Endodermal cell (in vitro differentiated cells): ENCODE measurements around the gene RALGAPA1. TPM values are rescaled to one million over a fixed set of nuclear protein-coding genes. Genes with fewer than 3 reads are reported as not detected.

ENCODE experiments used
- DNase-seq: peaks from one replicate; pipeline ENCODE4 v3.0.0-alpha.2; 2017
- H3K27ac ChIP-seq: 2 replicates; pipeline ENCODE4 v1.5.1; 2013; ENCODE audit warnings: mild to moderate bottlenecking, low read depth, low read length, moderate library complexity
- H3K27me3 ChIP-seq: 2 replicates; pipeline ENCODE4 v1.6.1; 2013; ENCODE audit warnings: mild to moderate bottlenecking, low read length, moderate library complexity; ENCODE audit not compliant: insufficient read depth, control insufficient read depth, poor library complexity, severe bottlenecking
- H3K36me3 ChIP-seq: 2 replicates; pipeline ENCODE4 v1.7.0; 2013; ENCODE audit warnings: mild to moderate bottlenecking, low read length, moderate library complexity; ENCODE audit not compliant: control insufficient read depth, insufficient read depth
- H3K4me1 ChIP-seq: one replicate; pipeline ENCODE4 v1.7.0; 2013; ENCODE audit warnings: low read length; ENCODE audit not compliant: control insufficient read depth, insufficient read depth
- H3K4me3 ChIP-seq: 2 replicates; pipeline ENCODE4 v1.5.1; 2013; ENCODE audit warnings: mild to moderate bottlenecking, low read length, moderate library complexity
- H3K9ac ChIP-seq: 2 replicates; pipeline ENCODE4 v1.6.1; 2013; ENCODE audit warnings: mild to moderate bottlenecking, low read length, moderate library complexity; ENCODE audit not compliant: poor library complexity, severe bottlenecking; ENCODE audit errors: extremely low read depth
- H3K9me3 ChIP-seq: 2 replicates; pipeline ENCODE4 v1.6.1; 2013; ENCODE audit warnings: mild to moderate bottlenecking, low read length, moderate library complexity; ENCODE audit not compliant: control insufficient read depth
- H3K27ac Mint-ChIP-seq: 2 replicates; pipeline ENCODE4 v1.8.0; 2020; ENCODE audit warnings: mixed read lengths
- H3K27me3 Mint-ChIP-seq: 2 replicates; pipeline ENCODE4 v1.8.0; 2021; ENCODE audit warnings: mild to moderate bottlenecking, mixed read lengths; ENCODE audit not compliant: insufficient read depth
- H3K36me3 Mint-ChIP-seq: 2 replicates; pipeline ENCODE4 v1.8.0; 2020; ENCODE audit warnings: low read depth, mixed read lengths
- H3K4me1 Mint-ChIP-seq: 2 replicates; pipeline ENCODE4 v1.8.0; 2020; ENCODE audit warnings: mixed read lengths
- H3K4me3 Mint-ChIP-seq: 2 replicates; pipeline ENCODE4 v1.8.0; 2020; ENCODE audit warnings: mild to moderate bottlenecking, moderate library complexity, mixed read lengths
- H3K9me3 Mint-ChIP-seq: 2 replicates; pipeline ENCODE4 v1.8.0; 2020; ENCODE audit warnings: mild to moderate bottlenecking, mixed read lengths
- WGBS, 2 experiments: methylation state at CpG; one replicate each; pipeline versions ENCODE4 v1.1.5 to v1.1.7; 2013; ENCODE audit warnings: missing lambda C conversion rate in 2 of 2, mixed read lengths in 1 of 2; ENCODE audit not compliant: insufficient coverage in 1 of 2, insufficient read length in 1 of 2; 5-methylcytosine and 5-hydroxymethylcytosine counted together
- total RNA-seq, 2 donors: library from RNA; stranded (reverse); fragmentation: NEBNext Ultra II Directional in 1 of 2; extraction: Animal tissue kit (Norgen Biotek cat#: 25700) in 1 of 2; gene quantifications; 2 replicates in 1 of 2; 3 replicates in 1 of 2; pipeline ENCODE4 v1.2.1, GENCODE V29; 2021
- TF ChIP-seq, protein P1 (sequence below): fragments of 200-600 bp; sonication (generic); conservative IDR thresholded peaks from 2 replicates; pipeline ENCODE4 v1.5.0; 2021; ENCODE audit warnings: antibody characterized with exemption, mild to moderate bottlenecking

Gene RALGAPA1
- total RNA-seq, 2 donors from 2014 or later = 31.2 to 36.3 TPM

DNA sequence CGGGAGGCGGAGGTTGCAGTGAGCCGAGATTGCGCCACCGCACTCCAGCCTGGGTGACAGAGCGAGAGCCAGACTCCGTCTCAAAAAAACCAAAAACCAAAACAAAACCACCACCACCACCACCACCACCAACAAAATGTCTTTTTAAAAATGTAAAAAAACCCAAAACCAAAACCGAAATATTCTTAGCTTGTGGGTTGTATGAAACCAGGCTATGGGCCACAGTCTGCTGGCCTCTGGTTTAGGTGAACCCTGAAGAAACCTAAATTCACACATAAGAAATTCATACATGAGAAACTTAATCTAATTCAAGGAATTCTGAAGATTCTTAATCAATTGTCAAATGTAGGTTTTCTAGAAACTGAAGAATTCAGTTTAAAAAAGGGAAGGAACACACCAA, 237.5 kb downstream of the RALGAPA1 start:
- 83 to 94% methylated on average over 2 to 8 of the region's 8 CpGs for WGBS, 2 experiments
- no peak overlapping the region for H3K27ac ChIP-seq
- no peak overlapping the region for H3K27ac Mint-ChIP-seq
- no peaks in the 10 kb centered on the region for H3K9me3 Mint-ChIP-seq
- H3K4me3 ChIP-seq = no peak overlapping the region
- no peak overlapping the region for H3K4me3 Mint-ChIP-seq
- no peaks in the 10 kb centered on the region for H3K27me3 ChIP-seq
- no peaks in the 10 kb centered on the region for H3K4me1 ChIP-seq
- no peaks in the 10 kb centered on the region for H3K36me3 Mint-ChIP-seq
- DNase-seq = no peak
- TF ChIP-seq, protein P1, sequence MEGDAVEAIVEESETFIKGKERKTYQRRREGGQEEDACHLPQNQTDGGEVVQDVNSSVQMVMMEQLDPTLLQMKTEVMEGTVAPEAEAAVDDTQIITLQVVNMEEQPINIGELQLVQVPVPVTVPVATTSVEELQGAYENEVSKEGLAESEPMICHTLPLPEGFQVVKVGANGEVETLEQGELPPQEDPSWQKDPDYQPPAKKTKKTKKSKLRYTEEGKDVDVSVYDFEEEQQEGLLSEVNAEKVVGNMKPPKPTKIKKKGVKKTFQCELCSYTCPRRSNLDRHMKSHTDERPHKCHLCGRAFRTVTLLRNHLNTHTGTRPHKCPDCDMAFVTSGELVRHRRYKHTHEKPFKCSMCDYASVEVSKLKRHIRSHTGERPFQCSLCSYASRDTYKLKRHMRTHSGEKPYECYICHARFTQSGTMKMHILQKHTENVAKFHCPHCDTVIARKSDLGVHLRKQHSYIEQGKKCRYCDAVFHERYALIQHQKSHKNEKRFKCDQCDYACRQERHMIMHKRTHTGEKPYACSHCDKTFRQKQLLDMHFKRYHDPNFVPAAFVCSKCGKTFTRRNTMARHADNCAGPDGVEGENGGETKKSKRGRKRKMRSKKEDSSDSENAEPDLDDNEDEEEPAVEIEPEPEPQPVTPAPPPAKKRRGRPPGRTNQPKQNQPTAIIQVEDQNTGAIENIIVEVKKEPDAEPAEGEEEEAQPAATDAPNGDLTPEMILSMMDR = no peak
- no peaks in the 10 kb centered on the region for H3K4me1 Mint-ChIP-seq
- H3K27me3 Mint-ChIP-seq = no peaks in the 10 kb centered on the region
- H3K9me3 ChIP-seq = no peaks in the 10 kb centered on the region
- no peaks in the 10 kb centered on the region for H3K36me3 ChIP-seq
- no peak overlapping the region for H3K9ac ChIP-seq

DNA sequence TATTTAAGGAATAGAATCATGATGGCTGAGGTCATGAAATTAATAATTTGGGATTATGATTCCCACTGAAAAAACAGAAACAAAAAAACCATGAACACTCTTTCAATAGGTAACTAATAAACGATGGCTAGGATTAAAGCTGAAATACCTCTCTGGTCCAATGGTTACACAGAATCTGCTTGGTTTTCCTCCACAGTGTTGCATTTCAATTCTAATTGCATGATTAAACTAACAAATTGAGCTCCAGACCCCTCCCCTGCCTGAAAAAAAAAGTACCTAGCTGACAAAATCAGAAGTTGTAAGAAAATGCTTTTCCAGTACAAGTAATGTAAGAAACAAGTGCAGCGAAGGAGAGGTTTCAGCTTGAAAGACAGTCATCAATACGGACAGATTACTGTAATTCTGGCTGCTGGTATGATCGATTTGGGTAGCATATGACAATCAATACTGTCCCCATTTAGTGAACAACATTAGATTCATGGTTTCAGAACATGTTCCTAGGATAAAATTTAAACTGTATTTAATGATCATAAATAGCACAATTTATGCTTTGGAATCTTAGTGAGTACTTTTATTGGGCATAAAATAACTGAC, 243.1 kb downstream of the RALGAPA1 start:
- Histone ChIP-seq H3K4me1 (no peaks in the 10 kb centered on the region), H3K9me3 (no peaks in the 10 kb centered on the region), H3K36me3 (no peaks in the 10 kb centered on the region), H3K9ac (no peak overlapping the region), H3K27me3 (no peaks in the 10 kb centered on the region), H3K27ac (no peak overlapping the region), H3K4me3 (no peak overlapping the region)
- no peaks in the 10 kb centered on the region for H3K27me3 Mint-ChIP-seq
- no peak overlapping the region for H3K4me3 Mint-ChIP-seq
- TF ChIP-seq, protein P1 = no peak
- DNase-seq = no peak
- WGBS, 2 experiments = 95% methylated on average over 4 of the region's 4 CpGs
- no peaks in the 10 kb centered on the region for H3K36me3 Mint-ChIP-seq
- H3K9me3 Mint-ChIP-seq = no peaks in the 10 kb centered on the region
- no peak overlapping the region for H3K27ac Mint-ChIP-seq
- no peaks in the 10 kb centered on the region for H3K4me1 Mint-ChIP-seq

DNA sequence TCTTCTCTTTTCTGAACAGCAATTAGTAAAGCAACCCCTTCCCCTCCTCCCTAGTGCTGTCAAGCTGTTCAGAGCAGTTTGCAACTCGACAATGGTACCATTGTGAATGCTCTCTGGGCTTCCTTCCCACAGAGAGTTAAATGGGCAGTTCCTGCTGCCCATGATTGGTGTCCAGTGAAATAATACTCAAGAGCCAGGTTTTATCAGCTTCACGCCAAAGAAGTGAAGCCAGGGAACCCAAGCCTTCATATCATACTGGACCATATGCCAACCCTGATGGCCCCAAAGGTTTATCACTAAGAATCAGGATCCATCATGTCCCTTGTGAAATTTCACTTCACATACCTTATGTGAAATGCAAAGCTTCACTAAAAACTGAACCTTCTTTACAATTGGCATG, 250.4 kb downstream of the RALGAPA1 start:
- Histone ChIP-seq H3K27me3 (no peaks in the 10 kb centered on the region), H3K36me3 (no peaks in the 10 kb centered on the region), H3K9me3 (no peaks in the 10 kb centered on the region), H3K9ac (no peak overlapping the region), H3K27ac (no peak overlapping the region), H3K4me1 (no peaks in the 10 kb centered on the region), H3K4me3 (no peak overlapping the region)
- 13 to 49% methylated on average over 1 to 2 of the region's 2 CpGs for WGBS, 2 experiments
- no peaks in the 10 kb centered on the region for H3K36me3 Mint-ChIP-seq
- no peaks in the 10 kb centered on the region for H3K9me3 Mint-ChIP-seq
- no peak overlapping the region for H3K4me3 Mint-ChIP-seq
- H3K4me1 Mint-ChIP-seq = no peaks in the 10 kb centered on the region
- DNase-seq = peak; percentile 49
- H3K27ac Mint-ChIP-seq = no peak overlapping the region
- no peaks in the 10 kb centered on the region for H3K27me3 Mint-ChIP-seq
- TF ChIP-seq, protein P1 = no peak
